Right lung (tissue), 5 donors: ENCODE results near the gene SHROOM2. TPM values are rescaled to one million over a fixed set of nuclear protein-coding genes. Genes with fewer than 3 reads are reported as not detected.
"Not testable (repeated sequence)": the region's sequence is repeated elsewhere in the genome, so short reads cannot be mapped to it uniquely, and the experiment has no call there.

Experiments used
- DNase-seq, 2 donors: peaks; one replicate each; pipeline ENCODE4 v3.0.0-alpha.2; 2013
- polyA plus RNA-seq, 5 donors: library from polyadenylated mRNA; unstranded; fragments of 120-200 nt; gene quantifications; one replicate each; pipeline versions ENCODE4 v1.2.1 to v1.2.3, GENCODE V29; 2013; ENCODE audit warnings: inconsistent platforms in 1 of 5, low replicate concordance in 1 of 5; ENCODE audit not compliant: insufficient read length in 5 of 5, insufficient read depth in 1 of 5

SHROOM2 gene
- polyA plus RNA-seq, 5 donors = 10.8 to 14.6 (median 11.9) TPM

DNA sequence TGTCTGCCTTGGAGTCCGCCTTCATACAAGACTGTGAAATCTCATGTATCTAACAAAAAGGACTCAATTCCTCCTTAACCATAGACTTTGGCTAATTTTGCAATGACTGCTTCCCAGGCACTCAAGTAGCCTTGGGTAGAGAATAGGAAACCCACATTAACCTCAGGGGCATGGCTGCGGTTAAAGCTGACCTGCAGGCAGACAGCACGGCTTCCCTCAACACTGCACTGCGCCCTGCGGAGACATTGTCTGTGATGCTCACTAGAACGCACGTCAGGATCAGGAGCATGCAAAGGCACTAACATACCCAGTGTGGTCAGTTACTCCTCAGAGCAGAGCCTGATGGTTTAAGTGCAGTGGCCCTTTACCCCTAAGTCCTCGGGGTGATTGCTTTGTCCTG is 10.3 kb upstream of the SHROOM2 start:
- DNase-seq = no peak

DNA sequence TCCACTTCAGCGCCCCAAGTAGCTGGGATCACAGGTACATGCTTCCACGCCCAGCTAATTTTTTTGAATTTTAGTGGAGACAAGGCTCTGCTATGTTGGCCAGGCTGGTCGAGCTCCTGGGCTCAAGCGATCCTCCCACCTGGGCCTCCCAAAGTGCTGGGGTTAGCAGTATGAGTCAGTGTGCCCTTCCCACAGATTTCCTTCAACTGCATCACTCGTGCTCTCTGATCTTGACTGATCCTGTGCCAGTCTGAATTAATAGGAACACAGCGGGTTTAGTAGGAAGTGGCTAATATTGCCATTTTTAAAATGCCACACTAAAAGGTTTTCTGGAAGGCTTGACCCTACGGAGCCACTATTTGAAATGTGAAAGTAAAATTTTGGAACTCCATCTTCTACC is 4.3 kb upstream of the SHROOM2 start:
- no peak for DNase-seq

DNA sequence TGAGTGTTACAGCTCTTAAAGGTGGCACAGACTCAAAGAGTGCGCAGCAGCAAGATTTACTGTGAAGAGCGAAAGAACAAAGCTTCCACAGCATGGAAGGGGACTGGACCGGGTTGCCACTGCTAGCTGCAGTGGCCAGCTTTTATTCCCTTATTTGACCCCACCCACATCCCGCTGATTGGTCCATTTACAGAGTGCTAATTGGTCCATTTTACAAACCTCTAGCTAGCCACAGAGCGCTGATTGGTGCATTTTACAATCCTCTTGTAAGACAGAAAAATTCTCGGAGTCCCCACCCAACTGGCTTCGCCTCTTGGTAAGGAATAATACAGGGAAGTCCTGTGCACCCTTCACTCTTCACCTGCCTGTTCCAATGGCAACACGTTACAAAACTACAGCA is 1.9 kb upstream of the SHROOM2 start:
- DNase-seq = no peak

DNA sequence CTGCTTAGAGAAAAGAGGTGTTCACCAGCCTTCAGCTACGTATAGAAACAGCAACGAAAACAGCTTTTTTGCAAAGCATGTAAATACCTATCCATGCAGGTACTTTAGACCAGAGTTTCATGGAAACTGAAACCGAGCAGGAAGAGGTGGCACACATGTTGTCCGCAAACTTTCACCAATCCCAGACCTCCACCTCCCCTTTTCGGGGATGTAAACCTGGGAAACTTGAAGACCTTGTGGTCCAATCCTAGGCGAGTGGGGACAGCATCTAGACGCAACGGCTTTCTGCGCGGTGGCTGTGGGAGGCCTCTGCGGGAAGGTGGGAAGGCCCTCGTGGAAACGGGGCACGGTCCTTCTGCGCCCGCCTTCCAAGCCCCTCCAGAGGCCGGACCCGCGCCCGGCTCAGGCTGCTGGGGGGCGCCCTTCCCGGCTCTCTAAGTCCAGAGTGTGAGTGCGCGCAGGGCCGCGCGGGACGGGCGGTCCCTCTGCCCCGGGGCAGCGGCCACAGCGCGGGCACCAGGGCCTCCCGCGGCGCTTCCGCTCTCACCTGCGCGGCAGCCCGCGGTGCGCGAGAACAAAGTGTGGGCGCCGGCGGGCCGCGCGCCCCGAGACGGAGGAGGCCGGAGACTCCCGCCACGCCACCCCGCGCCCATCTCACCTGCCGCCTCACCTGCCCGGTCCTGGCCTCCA is 830 bp upstream of the SHROOM2 start:
- no peak for DNase-seq

DNA sequence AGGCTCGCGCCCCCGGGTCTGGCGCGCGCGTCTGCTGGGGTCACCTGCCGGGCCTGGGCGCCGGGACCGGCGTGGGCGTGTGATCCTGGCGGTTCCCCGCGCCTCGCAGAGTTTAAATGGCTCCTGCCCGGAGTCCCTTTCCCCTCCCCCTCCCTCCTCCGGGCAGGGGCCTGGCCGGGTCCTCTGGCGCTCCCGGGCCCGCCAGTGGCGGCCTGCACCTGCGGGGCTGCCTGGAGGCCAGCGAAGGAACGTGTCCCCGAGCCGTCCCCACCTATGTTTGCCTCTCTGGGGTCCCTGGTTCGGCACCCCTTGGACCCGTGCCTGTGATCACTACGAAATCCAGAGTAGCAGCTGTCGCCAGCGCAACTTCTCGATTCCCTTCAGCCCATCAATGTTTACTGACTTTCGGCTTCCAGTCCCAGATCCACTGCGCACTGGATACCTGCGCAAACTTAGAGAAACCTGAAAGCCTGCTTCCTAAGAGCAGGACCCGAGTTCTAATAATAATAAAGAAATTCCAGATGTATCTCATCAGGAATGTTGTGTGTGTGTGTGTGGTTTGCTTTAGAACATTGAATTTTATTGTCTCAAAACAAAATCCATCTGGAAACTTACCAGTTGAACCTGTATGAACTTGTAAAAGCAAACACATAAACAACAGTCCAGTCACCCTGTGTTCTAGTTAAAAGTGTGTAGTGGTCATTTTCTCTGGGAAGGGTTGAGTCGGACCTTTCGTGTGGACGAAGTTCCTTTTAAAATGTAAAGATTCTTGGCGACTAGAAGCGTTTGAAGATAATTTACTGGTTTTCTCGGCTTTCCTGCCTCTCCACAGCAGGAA is 788 bp downstream of the SHROOM2 start:
- DNase-seq = no peak

DNA sequence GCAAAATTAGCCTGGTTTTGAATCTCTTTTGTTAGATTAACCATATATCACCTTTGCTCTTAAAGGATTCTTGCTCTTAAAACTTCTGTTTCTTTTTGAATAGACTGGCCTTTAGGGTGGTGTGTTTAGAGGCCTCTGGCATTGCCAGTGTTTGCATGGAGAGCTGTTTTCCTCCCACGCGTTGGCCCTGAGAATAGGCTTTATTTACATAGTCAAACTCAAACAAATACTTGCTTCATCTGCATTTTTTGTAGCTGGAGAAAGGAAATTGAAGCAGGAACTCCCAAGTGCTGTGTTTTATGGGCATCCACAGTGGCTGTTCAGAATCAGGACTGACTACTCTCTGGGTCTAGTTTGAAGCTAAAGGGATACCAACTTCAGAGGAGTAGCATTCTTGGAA is 2.7 kb downstream of the SHROOM2 start:
- no peak for DNase-seq

DNA sequence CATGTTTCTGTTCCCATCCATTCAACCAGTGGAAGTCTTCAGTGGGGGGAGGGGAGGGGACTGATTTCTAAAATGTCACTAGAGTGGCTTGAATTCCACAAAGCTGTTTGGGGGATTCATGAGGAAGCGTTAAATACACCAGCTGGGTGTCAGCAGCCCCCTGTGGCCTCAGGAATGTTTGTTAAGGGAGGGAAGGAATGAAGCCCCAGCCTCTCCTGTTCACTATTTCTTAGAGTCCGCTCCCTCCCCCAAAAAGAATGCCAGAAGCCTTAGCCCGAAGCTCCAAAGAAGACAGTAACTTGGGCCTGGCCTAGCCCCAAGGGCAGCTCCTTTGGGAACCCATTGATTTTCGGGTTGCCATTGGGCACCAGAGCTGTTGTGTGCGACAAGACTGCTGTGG is 3.3 kb downstream of the SHROOM2 start:
- DNase-seq = no peak

DNA sequence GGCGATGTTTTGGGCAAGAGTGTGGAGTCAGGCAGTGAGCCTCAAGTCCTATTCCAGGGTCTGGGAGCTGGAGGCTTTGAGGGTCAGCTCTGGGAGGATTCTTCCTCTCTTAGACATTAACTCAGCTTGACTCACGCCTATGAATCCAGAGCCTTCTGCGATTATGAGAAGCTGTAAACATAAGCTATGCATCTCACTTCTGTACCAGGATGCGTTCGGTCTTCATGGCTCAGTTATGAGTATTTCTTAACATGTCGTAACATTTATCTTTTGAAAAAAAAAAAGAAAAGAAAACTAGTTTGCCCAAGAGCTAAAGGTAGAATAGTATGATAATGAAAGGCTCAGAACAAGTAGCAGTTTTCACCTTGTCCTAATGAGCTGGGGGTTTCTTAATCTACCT is 4.6 kb downstream of the SHROOM2 start:
- no peak for DNase-seq

DNA sequence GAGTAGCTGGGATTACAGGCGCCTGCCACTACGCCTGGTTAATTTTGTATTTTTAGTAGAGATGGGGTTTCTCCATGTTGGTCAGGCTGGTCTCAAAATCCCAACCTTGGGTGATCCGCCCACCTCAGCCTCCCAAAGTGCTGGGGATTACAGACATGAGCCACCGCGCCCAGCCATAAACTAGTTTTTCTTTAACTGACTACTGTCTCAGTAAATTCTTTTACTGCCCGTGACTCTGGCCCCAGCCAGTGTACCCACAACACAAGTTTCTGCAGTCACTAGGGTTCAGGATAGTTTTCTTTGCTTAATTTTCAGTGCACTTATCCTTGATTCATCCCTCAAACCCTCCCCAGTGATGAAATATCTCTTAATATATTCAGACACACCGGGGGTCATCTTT is 8.3 kb downstream of the SHROOM2 start:
- DNase-seq = no peak

DNA sequence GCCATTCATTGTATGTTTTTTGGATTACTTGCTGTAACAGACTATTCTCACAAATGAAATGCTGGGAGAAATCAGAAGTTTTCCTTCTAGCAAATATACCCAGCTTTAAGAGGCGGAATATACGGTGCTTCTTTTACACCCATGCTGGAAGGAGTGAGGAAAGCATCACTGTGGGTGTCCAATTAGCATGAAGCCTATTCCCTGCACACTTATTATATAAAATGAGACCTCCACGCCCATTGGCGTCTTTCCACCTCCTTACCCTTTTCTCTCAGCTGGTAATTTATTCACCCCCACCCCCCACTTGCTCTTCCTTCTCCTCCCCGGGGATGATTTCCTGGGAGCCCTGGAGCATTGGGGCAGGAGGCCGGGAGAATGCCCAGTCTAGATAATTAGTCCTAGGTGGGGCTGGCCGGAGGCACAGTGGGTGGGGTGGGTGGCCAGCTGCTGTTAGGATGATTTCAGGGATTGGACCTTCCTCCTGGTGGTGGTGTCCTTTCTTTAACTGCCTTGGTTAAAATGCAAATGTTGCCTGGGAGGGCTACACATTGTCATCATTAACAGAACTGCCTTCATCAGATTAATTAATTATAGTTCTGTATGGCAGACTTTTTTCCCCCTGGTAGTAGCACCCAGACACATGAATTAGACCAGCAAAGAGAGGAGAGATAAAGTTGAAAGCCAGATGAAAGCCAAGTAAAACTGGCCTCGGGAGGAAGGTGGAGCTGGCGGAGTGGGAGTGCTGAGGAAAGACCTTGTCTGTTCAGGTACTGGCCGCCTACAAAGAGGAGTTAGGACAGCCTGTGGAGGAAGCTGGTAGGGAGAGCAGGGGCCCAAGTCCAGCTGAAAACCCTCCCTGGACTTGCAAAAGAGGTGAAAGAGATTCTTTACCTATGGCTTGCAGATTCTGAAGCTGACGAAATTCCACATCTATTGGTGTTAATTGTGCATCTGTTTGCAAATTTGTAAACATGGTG is 11.4 kb downstream of the SHROOM2 start:
- DNase-seq = no peak

DNA sequence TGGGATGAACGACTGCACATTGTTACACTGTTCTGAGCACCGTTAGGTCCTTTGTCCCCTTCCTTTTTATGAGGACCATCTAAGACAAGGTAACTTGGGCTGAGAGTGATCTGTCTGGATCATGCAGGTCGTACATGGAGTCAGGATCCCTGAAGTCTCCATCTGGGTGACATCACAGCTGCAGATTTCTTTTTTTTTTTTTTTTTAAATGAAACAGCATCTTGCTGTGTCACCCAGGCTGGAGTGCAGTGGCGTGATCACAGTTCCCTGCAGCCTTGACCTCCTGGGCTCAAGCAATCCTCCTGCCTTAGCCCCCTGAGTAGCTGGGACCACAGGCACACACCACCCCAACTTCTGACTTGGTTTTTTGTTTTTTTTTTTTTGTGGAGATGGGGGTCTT is 16.5 kb downstream of the SHROOM2 start:
- no peak for DNase-seq

DNA sequence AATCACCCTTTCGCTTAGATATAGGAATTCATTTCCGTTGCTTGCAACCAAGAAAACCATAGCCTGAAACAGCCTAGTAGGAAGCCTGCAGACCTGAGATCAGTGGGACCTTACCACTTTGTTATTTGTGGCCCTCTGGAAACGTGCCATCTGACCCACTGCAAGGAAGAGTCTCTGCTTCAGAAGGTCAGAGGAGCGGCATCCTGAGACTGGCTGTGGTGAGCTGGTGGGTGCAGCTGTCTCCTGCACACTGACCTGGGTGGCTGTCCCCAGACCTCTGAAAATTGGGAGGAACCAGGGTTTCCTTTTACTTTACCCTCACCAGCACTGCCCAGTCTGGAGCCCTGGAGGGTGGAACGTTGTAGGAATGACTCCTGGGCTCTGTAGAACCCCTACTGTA is 18.2 kb downstream of the SHROOM2 start:
- DNase-seq = no peak

DNA sequence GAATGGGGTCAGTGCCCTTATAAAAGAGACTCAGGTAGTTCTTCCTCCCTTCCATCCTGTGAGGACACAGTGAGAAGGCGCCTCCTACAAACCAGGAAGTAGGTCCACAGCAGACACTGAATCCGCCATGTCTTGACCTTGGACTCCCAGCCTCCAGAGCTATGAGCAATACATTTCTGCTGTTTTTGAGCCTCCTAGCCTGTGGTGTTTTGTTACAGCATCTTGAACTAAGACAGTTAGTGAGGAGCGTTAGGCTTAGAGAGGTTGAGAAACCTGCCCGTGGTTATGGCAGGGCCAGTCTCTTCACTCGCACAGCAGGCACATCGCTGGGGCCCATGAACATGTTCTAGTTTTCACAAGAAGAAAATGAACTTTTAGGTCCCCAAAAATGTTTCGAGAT is 19.7 kb downstream of the SHROOM2 start:
- DNase-seq = no peak

DNA sequence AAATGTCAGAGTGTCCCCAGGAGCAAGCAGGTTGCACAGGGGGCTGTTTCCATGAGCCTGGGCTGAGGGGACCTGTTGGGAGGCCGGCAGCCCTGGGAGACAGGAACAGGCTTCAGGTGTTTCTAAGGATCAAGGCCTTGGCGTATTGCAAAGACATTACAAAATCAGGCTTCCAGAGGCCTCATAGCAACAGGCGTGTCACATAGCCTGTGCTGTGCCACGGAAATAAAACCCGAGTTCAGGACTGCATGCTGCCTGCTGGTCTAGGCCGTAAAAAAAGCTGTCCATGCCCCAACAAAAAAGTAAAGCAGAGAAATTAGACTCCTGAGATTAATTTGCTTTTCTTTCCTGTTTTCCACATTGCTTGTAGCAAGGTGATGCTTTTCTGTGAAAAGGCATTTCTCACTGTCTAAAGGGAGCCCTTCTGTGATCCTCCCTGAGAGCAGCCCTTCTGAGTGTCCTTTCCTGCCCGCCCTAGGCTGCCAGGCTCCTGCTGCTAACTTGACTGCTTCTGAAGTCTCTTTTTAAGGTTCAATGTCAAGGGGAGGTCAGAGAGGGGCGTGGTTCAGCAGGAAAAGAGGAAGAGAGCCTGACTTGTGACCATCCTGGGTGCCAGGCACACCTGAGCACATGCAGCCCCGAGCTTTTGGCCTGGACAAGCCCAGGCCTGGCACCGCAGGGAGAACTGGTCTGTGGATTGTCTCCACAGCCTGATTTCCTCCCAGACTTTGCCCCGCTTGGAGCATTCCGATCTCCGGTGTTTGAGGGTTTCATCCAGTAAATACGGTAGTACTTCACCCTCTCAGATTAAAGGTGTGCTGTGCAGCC is 21.3 kb downstream of the SHROOM2 start:
- no peak for DNase-seq

DNA sequence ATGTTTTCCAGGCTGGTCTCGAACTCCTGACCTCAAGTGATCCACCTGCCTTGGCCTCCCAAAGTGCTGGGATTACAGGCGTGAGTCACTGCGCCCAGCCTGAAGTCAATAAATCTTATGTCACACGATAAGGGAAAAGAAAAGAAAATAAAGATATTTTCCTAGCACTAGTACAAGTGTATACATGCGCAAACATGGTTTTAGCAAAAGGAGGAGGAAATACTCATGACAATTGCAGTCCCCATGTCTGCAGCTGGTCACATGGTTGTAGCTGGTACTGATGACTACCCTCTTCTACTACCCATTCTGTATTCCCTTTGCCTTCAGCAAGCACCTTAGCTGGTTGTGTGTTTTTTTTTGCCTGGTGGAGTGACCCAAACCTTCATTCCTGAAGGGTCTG is 23.6 kb downstream of the SHROOM2 start:
- DNase-seq = not testable (repeated sequence)

DNA sequence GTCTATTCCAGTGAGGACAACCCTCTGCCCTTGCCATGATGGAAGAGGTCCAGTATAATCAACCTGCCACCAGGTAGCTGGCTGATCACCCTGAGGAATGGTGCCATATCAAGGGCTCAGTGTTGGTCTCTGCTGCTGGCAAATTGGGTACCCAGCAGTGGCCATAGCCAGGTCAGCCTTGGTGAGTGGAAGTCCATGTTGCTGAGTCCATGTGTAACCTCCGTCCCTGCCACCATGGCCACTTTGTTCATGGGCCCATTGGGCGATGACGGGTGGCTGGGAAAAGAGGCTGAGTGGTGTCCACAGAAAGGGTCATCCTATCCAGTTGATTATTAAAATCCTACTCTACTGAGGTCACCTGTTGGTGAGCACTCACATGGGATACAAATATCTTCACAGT is 24.9 kb downstream of the SHROOM2 start:
- DNase-seq = not testable (repeated sequence)

DNA sequence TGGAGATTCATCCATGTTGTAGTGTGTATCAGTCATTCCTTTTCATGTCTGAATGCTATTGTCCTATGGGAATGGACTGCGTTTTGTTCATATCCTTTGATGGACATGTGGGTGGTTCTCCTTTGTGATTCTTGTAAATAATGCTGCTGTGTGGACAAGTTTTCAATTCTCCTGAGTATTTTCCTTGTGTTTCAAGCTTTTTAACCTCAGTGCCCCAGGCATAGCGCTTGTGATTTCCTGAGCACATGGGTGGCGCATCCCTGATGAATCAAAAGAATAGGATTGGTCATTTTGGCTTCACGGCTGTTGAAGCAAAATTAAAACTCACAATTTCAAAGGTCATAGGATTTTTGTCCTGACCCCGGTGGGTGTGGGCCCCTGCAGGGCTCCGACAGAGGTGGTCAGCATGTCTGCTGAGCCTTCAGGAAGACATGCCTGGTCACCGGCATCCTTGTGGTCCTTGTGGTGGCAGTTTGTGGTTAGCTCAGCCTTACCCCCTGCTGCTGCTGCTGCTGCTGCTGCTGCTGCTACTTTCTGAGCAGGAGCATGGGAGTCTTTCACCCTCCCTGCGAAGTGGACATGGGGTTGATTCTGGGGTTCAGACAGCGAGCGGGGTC is 30.0 kb downstream of the SHROOM2 start:
- no peak for DNase-seq

DNA sequence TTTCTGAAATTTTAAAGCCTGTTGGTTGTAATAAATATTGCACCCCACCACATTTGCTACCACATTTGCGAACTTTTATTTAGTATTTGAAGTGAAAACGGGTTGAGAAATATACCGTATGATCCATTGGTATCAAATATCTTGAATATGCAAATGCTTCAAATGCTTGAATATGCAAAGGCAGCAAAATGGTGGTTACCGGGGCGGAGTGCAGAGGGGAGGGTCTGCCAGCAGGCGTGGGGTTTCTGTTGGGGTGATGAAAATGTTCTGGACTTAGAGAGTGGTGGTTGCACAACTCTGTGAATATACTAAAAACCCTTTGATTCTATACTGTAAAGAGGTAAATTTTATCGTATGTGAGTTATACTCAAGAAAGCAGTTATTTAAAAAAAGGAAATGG is 35.3 kb downstream of the SHROOM2 start:
- DNase-seq = no peak

DNA sequence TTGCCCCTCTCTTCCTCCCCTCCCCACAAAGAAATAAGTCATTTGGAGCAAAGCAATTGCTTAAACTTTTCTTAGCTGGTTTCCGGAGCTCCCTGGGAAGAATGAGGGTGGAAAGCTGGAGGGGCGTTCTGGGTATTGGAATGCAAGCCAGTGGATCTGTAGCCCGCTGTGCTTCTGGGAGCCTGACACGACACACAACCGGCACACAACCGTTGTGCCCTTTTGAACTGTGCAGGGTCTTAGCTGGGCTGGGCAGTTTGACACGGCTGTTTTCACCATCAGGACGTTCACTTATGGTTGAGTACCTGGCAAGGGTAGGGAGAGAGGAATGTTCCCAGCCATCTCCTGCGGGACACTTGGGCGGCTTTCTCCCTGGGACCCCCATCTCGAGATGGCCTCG is 38.3 kb downstream of the SHROOM2 start:
- no peak for DNase-seq

DNA sequence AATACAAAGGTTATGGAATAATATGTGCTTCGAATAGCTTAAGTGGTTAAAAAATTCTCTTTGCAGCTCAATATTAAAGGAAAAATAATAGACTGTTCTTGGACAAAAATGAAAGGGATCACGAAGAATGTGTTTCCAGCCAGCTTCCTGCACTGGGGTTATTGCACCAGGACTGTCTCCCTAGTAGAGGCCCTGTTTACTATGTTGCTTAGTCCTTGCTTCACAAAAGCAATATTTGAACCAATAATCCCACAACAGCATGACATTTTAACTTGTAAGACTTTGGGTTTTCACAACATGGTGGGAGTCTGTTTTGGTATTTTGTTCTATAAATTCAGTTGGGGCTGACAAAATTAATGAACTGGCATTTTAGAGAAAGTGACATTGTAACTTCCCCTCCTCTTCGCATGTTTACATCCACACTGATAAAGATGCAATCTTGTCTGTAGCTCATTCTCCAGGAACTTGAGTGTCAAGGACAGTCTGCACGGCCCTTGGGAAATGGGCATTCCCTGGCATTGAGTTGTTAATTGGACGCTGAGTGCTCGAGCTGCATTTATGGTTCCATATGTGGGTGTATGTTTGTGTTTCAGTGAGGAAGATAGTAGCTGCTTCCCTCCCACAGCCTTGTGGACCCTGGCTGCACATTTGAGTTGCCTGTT is 39.0 kb downstream of the SHROOM2 start:
- peak in 1 of 2 donors; percentile 23 for DNase-seq
